ENCODE data around the gene PRRC2A. TPM values are rescaled to one million over a fixed set of nuclear protein-coding genes. Genes with fewer than 3 reads are reported as not detected.

PRRC2A gene
- total and polyA plus RNA-seq, 8 donors, result 49.4 to 125 (median 93.7) TPM

GRCh38 chr6:31621320-31621939 lies 915 bp downstream of the PRRC2A start:
- WGBS, 5 donors, result 4 to 10% (median 8%) methylated on average over 15 of the region's 15 CpGs
- intact Hi-C loops (cut with DNase I; ENCODE audit: low total_unique reads), result no loop called here

GRCh38 chr6:31621991-31622390 lies 1.5 kb downstream of the PRRC2A start:
- no peak for TF ChIP-seq POLR2A (IDR thresholded peaks at IDR 0.05)
- no peak for TF ChIP-seq POLR2AphosphoS5 (IDR thresholded peaks at IDR 0.05)
- TF ChIP-seq EP300 (IDR thresholded peaks at IDR 0.05), result no peak
- TF ChIP-seq CTCF (IDR thresholded peaks at IDR 0.05), result no peak
- H3K9me3 ChIP-seq, result no peaks in the 10 kb centered on the region
- H3K27ac ChIP-seq, result peak overlapping the region; percentile 41 to 99 (median 98)
- 14 to 22% (median 20%) methylated on average over 4 of the region's 4 CpGs for WGBS, 5 donors
- DNase-seq, result peak in 1 of 2 donors; percentile 34
- intact Hi-C loops (cut with DNase I; ENCODE audit: low total_unique reads), result no loop called here
- peak overlapping the region; percentile 70 to 95 (median 90) for H3K4me3 ChIP-seq
- H3K27me3 ChIP-seq, result no peaks in the 10 kb centered on the region
- peaks cover 37 to 46% (median 43%) of the 10 kb centered on the region in 4 donors for H3K36me3 ChIP-seq
- peaks cover 16 to 28% (median 23%) of the 10 kb centered on the region in 4 donors for H3K4me1 ChIP-seq

More at GRCh38 chr6:31621320-31621939, 915 bp downstream of the PRRC2A start:
- Histone ChIP-seq H3K4me3 (peak overlapping the region; percentile 70 to 95 (median 90)), H3K9me3 (no peaks in the 10 kb centered on the region), H3K27me3 (no peaks in the 10 kb centered on the region), H3K27ac (peak overlapping the region; percentile 96 to 99 (median 98)), H3K36me3 (peaks cover 31 to 40% (median 38%) of the 10 kb centered on the region in 4 donors), H3K4me1 (peaks cover 16 to 28% (median 23%) of the 10 kb centered on the region in 4 donors)
- no peak for TF ChIP-seq POLR2AphosphoS5 (IDR thresholded peaks at IDR 0.05)
- no peak for TF ChIP-seq CTCF (IDR thresholded peaks at IDR 0.05)
- TF ChIP-seq EP300 (IDR thresholded peaks at IDR 0.05), result no peak
- no peak for TF ChIP-seq POLR2A (IDR thresholded peaks at IDR 0.05)
- DNase-seq, result peak in 1 of 2 donors; percentile 29

GRCh38 chr6:31622684-31623091 lies 2.2 kb downstream of the PRRC2A start:
- WGBS, 5 donors, result 25 to 42% (median 40%) methylated on average over 10 of the region's 10 CpGs
- no peaks in the 10 kb centered on the region for H3K9me3 ChIP-seq
- peaks cover 16 to 28% (median 23%) of the 10 kb centered on the region in 4 donors for H3K4me1 ChIP-seq
- DNase-seq, result peak; percentile 40 to 71
- no peaks in the 10 kb centered on the region for H3K27me3 ChIP-seq
- peak overlapping the region in 2 of 4 donors; percentile 86 to 95 for H3K4me3 ChIP-seq
- intact Hi-C loops (cut with DNase I; ENCODE audit: low total_unique reads), result no loop called here
- H3K27ac ChIP-seq, result peak overlapping the region in 4 of 5 donors; percentile 96 to 99 (median 98)
- H3K36me3 ChIP-seq, result peaks cover 44 to 53% (median 50%) of the 10 kb centered on the region in 4 donors
- TF ChIP-seq CTCF (IDR thresholded peaks at IDR 0.05), result no peak
- no peak for TF ChIP-seq POLR2AphosphoS5 (IDR thresholded peaks at IDR 0.05)
- no peak for TF ChIP-seq POLR2A (IDR thresholded peaks at IDR 0.05)
- no peak for TF ChIP-seq EP300 (IDR thresholded peaks at IDR 0.05)

- no peak overlapping the region for H3K4me3 ChIP-seq
- intact Hi-C loops (cut with DNase I; ENCODE audit: low total_unique reads), result no loop called here
- no peaks in the 10 kb centered on the region for H3K27me3 ChIP-seq
- H3K9me3 ChIP-seq, result no peaks in the 10 kb centered on the region
- 75 to 90% (median 89%) methylated on average over 10 of the region's 10 CpGs for WGBS, 5 donors
- H3K27ac ChIP-seq, result no peak overlapping the region
- DNase-seq, result peak in 1 of 2 donors; percentile 14
- peaks cover 16 to 28% (median 23%) of the 10 kb centered on the region in 4 donors for H3K4me1 ChIP-seq
- no peak for TF ChIP-seq POLR2A (IDR thresholded peaks at IDR 0.05)
- no peak for TF ChIP-seq POLR2AphosphoS5 (IDR thresholded peaks at IDR 0.05)
- no peak for TF ChIP-seq EP300 (IDR thresholded peaks at IDR 0.05)
- no peak for TF ChIP-seq CTCF (IDR thresholded peaks at IDR 0.05)
- peaks cover 58 to 67% (median 64%) of the 10 kb centered on the region in 4 donors for H3K36me3 ChIP-seq
Measured at GRCh38 chr6:31624070-31624469, 3.6 kb downstream of the PRRC2A start.
